Osteoblast (primary cell): Measurements from ENCODE around the gene CD2BP2. TPM values are rescaled to one million over a fixed set of nuclear protein-coding genes. Genes with fewer than 3 reads are reported as not detected.

Source experiments
- DNase-seq: peaks from one replicate; pipeline ENCODE4 v3.0.0; 2011; ENCODE audit warnings: low spot score, mixed read lengths; ENCODE audit not compliant: insufficient read length; ENCODE audit errors: missing footprints
- H2AFZ ChIP-seq: 2 replicates; pipeline ENCODE4 v1.6.0; 2011; ENCODE audit warnings: mild to moderate bottlenecking, low read length
- H3K27ac ChIP-seq: 2 replicates; pipeline ENCODE4 v1.5.1; 2011; ENCODE audit warnings: mild to moderate bottlenecking, low read depth, low read length, moderate library complexity
- H3K27me3 ChIP-seq: 2 replicates; pipeline ENCODE4 v1.6.0; 2012; ENCODE audit warnings: mild to moderate bottlenecking, control low read depth, inconsistent platforms, low read length, moderate library complexity; ENCODE audit not compliant: insufficient read depth
- H3K36me3 ChIP-seq: 2 replicates; pipeline ENCODE4 v1.5.1; 2011; ENCODE audit warnings: mild to moderate bottlenecking, low read length, control low read depth, moderate library complexity; ENCODE audit not compliant: insufficient read depth
- H3K4me1 ChIP-seq: 2 replicates; pipeline ENCODE4 v1.5.1; 2011; ENCODE audit warnings: mild to moderate bottlenecking, low read length, control low read depth, moderate library complexity; ENCODE audit not compliant: insufficient read depth
- H3K4me2 ChIP-seq: 2 replicates; pipeline ENCODE4 v1.6.0; 2011; ENCODE audit warnings: mild to moderate bottlenecking, low read length; ENCODE audit not compliant: insufficient read depth
- H3K4me3 ChIP-seq: fragments of 200-600 bp; sonication (generic); 3 replicates; pipeline ENCODE4 v1.5.1; 2012; ENCODE audit warnings: mild to moderate bottlenecking, low read length, inconsistent platforms; ENCODE audit not compliant: insufficient read depth
- H3K79me2 ChIP-seq: 2 replicates; pipeline ENCODE4 v1.6.0; 2012; ENCODE audit warnings: mild to moderate bottlenecking, low read length, control low read depth, inconsistent platforms; ENCODE audit not compliant: insufficient read depth
- H3K9me3 ChIP-seq: 2 replicates; pipeline ENCODE4 v1.5.1; 2011; ENCODE audit warnings: low read depth, low read length, control low read depth
- H4K20me1 ChIP-seq: 2 replicates; pipeline ENCODE4 v1.6.0; 2012; ENCODE audit warnings: mild to moderate bottlenecking, low read length, control low read depth; ENCODE audit not compliant: insufficient read depth
- total RNA-seq: library from RNA; depleted of rRNA; stranded (reverse); fragments of >200 nt; gene quantifications from 2 replicates; pipeline ENCODE4 v1.2.3, GENCODE V29; 2012
- TF ChIP-seq, protein P1 (sequence below): IDR thresholded peaks from 2 replicates; pipeline ENCODE4 v1.5.1; 2011; ENCODE audit warnings: mild to moderate bottlenecking, low read depth, low read length, moderate library complexity; ENCODE audit errors: extremely low read depth

The CD2BP2 gene
- total RNA-seq, 1 donor, result 32.9 TPM

DNA sequence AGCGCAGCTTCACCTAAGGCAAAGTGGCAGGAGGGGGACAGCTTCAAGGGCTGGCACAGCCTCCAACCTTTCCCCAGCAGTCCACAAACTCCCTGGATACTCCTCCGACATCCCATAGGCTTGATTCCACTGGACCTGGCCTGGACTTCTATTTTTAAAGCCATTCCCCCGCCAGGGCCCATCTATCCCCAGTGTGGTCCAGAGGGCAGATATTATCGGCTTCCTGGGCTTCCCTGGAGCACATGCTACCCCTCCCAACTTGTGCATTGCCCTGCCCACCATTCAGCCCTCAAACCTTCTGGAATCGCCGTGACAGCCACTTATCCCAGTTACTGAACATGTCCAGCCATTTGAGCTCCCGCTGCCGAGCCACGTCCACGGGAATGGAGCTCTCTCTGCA, 10.1 kb upstream of the CD2BP2 start:
- Histone ChIP-seq H2AFZ (no peak overlapping the region), H3K27ac (no peak overlapping the region), H4K20me1 (peaks cover 49% of the 10 kb centered on the region), H3K36me3 (peaks cover 33% of the 10 kb centered on the region), H3K4me3 (no peak overlapping the region), H3K79me2 (peaks cover 97% of the 10 kb centered on the region), H3K4me1 (peaks cover 18% of the 10 kb centered on the region), H3K27me3 (no peaks in the 10 kb centered on the region), H3K9me3 (no peaks in the 10 kb centered on the region), H3K4me2 (no peak overlapping the region)
- TF ChIP-seq, protein P1, sequence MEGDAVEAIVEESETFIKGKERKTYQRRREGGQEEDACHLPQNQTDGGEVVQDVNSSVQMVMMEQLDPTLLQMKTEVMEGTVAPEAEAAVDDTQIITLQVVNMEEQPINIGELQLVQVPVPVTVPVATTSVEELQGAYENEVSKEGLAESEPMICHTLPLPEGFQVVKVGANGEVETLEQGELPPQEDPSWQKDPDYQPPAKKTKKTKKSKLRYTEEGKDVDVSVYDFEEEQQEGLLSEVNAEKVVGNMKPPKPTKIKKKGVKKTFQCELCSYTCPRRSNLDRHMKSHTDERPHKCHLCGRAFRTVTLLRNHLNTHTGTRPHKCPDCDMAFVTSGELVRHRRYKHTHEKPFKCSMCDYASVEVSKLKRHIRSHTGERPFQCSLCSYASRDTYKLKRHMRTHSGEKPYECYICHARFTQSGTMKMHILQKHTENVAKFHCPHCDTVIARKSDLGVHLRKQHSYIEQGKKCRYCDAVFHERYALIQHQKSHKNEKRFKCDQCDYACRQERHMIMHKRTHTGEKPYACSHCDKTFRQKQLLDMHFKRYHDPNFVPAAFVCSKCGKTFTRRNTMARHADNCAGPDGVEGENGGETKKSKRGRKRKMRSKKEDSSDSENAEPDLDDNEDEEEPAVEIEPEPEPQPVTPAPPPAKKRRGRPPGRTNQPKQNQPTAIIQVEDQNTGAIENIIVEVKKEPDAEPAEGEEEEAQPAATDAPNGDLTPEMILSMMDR, result no peak
- no peak for DNase-seq

DNA sequence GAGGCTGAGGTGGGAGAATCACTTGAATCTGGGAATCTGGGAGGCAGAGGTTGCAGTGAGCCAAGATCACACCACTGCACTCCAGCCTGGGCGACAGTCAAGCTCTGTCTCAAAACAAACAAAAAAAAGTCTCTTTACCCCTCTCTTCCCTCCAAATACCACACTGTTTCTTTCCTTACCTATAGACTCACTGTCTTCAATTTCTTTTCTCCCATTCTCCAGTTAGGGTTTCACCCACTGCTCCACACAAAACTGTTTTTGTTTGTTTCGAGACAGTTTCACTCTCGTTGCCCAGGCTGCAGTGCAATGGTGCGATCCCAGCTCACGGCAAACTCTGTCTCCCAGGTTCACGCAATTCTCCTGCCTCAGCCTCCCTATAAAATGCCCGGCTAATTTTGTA, 6.1 kb upstream of the CD2BP2 start:
- H3K36me3 ChIP-seq, result peaks cover 69% of the 10 kb centered on the region

DNA sequence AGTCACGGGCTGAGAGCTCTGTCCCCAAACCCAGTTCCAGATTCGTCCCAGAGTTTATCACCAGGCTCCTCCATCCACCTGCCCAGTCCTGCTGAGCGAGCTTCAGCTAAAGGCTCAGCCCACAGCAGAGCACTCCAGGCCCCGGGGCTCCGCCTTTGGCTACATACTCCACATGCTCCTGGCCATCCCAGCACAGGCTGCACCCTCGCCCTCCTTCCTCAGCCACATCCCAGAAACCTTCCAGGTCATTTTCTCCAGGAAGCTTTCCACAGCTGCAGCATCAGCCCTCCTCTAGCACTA, 4.7 kb upstream of the CD2BP2 start:
- Histone ChIP-seq H3K36me3 (peaks cover 59% of the 10 kb centered on the region), H3K79me2 (peaks cover 80% of the 10 kb centered on the region), H3K9me3 (no peaks in the 10 kb centered on the region), H3K27ac (no peak overlapping the region), H3K4me3 (no peak overlapping the region), H4K20me1 (peaks cover 11% of the 10 kb centered on the region), H2AFZ (no peak overlapping the region), H3K27me3 (no peaks in the 10 kb centered on the region), H3K4me2 (no peak overlapping the region), H3K4me1 (peaks cover 20% of the 10 kb centered on the region)
- DNase-seq, result peak; percentile 21
- TF ChIP-seq, protein P1, result no peak

More for the DNA sequence above, 6.1 kb upstream of the CD2BP2 start:
- H3K27ac ChIP-seq, result no peak overlapping the region
- TF ChIP-seq, protein P1, result no peak
- H4K20me1 ChIP-seq, result peaks cover 21% of the 10 kb centered on the region
- no peak overlapping the region for H2AFZ ChIP-seq
- no peaks in the 10 kb centered on the region for H3K9me3 ChIP-seq
- peaks cover 11% of the 10 kb centered on the region for H3K4me1 ChIP-seq
- no peaks in the 10 kb centered on the region for H3K27me3 ChIP-seq
- H3K4me2 ChIP-seq, result no peak overlapping the region
- H3K4me3 ChIP-seq, result no peak overlapping the region
- DNase-seq, result no peak
- peaks cover 83% of the 10 kb centered on the region for H3K79me2 ChIP-seq

DNA sequence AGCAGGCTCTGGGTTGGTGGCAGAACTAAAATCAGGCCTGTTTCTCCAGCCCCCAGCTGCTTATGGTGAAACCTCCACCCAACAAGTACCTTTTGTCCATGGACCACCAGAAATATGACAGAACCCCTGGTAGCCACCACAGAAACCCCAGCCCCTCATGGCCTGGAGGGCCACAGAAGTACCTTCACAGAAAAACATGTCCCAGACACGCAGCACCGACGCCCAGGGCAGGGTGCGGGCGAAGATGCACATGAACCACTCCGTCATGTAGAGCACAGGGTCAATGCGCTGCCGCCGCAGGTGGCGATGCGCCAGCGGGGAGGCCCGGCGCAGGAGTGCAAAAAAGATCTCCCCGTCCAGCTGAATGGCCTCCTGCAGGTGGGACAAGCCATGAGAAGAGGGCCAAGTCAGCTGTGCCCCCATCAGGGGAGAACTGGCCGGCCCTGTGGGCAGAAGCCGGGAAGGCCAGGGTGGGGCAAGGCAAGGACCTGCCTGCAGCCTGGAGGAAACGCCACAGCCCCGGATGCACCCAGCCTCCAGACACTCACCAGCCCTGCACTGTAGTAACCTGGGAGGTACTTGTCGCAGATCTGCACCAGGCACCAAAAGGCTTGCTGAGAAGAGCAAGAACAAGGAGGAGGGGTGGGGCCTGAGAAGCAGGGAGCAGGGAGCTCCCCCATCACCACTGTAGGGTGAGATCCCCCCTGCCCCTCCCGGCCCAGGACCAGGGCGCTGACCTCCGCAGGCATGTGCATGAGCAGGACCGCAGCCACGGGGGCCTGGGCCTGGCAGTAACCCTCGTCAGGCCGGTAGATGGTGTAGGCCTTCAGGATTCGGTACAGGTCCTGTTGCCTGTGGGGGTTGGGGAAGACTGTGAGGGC, 4.1 kb upstream of the CD2BP2 start:
- TF ChIP-seq, protein P1, result no peak
- Histone ChIP-seq H3K4me2 (no peak overlapping the region), H3K4me3 (no peak overlapping the region), H3K27ac (no peak overlapping the region), H3K9me3 (no peaks in the 10 kb centered on the region), H3K4me1 (peaks cover 21% of the 10 kb centered on the region), H3K27me3 (no peaks in the 10 kb centered on the region), H4K20me1 (peaks cover 9% of the 10 kb centered on the region), H2AFZ (no peak overlapping the region), H3K79me2 (peaks cover 80% of the 10 kb centered on the region), H3K36me3 (peaks cover 55% of the 10 kb centered on the region)
- DNase-seq, result peak; percentile 57
